ENCODE measurements around the gene FNDC1.

Gene FNDC1

DNA sequence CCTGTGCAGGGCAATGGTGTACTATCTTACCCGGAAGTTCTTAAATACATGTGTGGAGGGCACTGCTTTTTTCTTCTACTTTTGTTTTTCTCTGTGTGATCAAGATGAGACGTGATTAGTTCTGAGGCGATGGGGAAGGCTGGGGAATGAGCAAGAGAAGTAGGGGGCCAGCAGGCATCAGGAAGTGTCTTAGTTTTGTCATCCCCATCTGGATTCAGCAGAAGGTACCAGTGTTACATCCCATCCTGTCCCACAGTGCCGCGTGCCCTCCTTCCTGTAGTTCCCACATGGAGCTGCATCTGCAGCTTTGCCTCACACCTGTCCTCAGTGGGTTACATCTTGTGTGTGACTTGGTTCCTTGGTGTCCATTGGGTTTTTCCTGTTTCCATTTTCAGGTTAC is 86.9 kb downstream of the FNDC1 start:
- TF ChIP-seq, protein P1, sequence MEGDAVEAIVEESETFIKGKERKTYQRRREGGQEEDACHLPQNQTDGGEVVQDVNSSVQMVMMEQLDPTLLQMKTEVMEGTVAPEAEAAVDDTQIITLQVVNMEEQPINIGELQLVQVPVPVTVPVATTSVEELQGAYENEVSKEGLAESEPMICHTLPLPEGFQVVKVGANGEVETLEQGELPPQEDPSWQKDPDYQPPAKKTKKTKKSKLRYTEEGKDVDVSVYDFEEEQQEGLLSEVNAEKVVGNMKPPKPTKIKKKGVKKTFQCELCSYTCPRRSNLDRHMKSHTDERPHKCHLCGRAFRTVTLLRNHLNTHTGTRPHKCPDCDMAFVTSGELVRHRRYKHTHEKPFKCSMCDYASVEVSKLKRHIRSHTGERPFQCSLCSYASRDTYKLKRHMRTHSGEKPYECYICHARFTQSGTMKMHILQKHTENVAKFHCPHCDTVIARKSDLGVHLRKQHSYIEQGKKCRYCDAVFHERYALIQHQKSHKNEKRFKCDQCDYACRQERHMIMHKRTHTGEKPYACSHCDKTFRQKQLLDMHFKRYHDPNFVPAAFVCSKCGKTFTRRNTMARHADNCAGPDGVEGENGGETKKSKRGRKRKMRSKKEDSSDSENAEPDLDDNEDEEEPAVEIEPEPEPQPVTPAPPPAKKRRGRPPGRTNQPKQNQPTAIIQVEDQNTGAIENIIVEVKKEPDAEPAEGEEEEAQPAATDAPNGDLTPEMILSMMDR (conservative IDR thresholded peaks at IDR 0.05; ENCODE audit: low read depth, low read length), result no peak
- H3K4me1 ChIP-seq (ENCODE audit: low read depth, poor library complexity, severe bottlenecking), result no peaks in the 10 kb centered on the region

DNA sequence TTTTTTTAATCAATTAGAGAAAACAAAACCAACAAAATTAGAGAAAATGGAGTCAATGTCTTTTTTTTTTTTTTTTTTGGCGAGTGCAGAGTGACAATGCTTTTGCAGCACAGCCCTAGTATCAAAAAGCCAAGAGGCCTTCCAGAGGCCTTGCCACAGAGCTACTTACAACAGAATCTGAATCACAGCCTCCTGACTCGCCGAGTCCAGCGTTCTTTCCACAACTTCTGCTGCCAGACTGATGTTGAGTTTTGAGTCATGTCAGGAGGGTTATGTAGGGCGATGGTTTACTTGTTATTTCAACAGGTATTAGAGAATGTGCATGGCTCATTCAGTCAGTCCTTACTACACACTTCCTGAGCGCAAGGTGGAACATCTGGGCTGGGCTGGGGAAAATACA is 88.6 kb downstream of the FNDC1 start:
- H3K79me2 ChIP-seq (ENCODE audit: insufficient read depth, low read depth), result no peaks in the 10 kb centered on the region
- no peak overlapping the region for H3K4me3 ChIP-seq (IDR thresholded peaks at IDR 0.05; ENCODE audit: insufficient read depth, low read depth, low read length)
- no peak overlapping the region for H2AFZ ChIP-seq (ENCODE audit: low read depth)
- no peaks in the 10 kb centered on the region for H3K27me3 ChIP-seq (ENCODE audit: insufficient read depth, low read depth)
- no peak overlapping the region for H3K9ac ChIP-seq
- H3K27ac ChIP-seq, result no peak overlapping the region
- TF ChIP-seq, protein P1 (conservative IDR thresholded peaks at IDR 0.05; ENCODE audit: low read depth, low read length), result no peak
- no peaks in the 10 kb centered on the region for H3K4me1 ChIP-seq (ENCODE audit: low read depth, poor library complexity, severe bottlenecking)
- no peaks in the 10 kb centered on the region for H3K36me3 ChIP-seq (ENCODE audit: insufficient read depth)
- H4K20me1 ChIP-seq (ENCODE audit: insufficient read depth), result no peaks in the 10 kb centered on the region
- no peak overlapping the region for H3K4me2 ChIP-seq

More for the DNA sequence above, 86.9 kb downstream of the FNDC1 start:
- Histone ChIP-seq H3K36me3 (ENCODE audit: insufficient read depth) (no peaks in the 10 kb centered on the region), H3K4me2 (no peak overlapping the region), H3K27me3 (ENCODE audit: insufficient read depth, low read depth) (no peaks in the 10 kb centered on the region), H3K4me3 (IDR thresholded peaks at IDR 0.05; ENCODE audit: insufficient read depth, low read depth, low read length) (no peak overlapping the region), H4K20me1 (ENCODE audit: insufficient read depth) (no peaks in the 10 kb centered on the region), H3K27ac (no peak overlapping the region), H3K9ac (no peak overlapping the region), H2AFZ (ENCODE audit: low read depth) (no peak overlapping the region), H3K79me2 (ENCODE audit: insufficient read depth, low read depth) (no peaks in the 10 kb centered on the region)

DNA sequence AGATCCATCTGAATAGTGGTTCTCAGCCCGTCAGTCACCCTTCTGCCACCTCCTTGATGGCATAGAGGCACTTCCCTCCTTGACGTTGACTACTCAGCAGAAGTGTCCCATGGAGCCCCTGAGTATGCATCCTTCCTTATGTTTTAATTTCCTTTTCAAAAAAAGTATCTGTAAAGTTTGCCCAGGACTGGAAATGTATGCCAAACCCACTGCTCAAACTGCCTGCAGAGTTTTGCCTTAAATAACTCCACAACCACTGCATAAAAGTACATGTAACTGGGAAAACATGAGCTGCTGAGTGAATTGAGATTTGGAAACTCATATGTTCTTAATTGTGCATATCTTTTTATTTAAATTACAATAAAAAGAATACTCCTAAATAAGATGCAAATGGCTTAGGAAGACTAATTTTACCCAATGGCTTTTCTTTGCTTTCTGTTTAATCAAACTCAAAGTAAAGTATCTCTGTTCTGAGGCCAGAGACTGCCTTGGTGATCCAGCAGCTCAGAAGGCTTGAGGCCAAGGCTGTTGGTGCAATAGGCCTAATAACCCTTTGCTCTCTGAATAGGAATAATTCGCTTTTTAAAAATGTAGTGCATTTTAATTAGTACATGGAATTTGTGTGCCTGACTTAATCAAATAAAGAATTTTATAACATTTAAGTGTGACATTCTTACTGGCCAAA is 90.4 kb downstream of the FNDC1 start:
- TF ChIP-seq, protein P1 (conservative IDR thresholded peaks at IDR 0.05; ENCODE audit: low read depth, low read length), result no peak
- H3K79me2 ChIP-seq (ENCODE audit: insufficient read depth, low read depth), result no peaks in the 10 kb centered on the region
- no peaks in the 10 kb centered on the region for H4K20me1 ChIP-seq (ENCODE audit: insufficient read depth)
- H3K4me2 ChIP-seq, result no peak overlapping the region
- no peak overlapping the region for H3K4me3 ChIP-seq (IDR thresholded peaks at IDR 0.05; ENCODE audit: insufficient read depth, low read depth, low read length)
- no peaks in the 10 kb centered on the region for H3K27me3 ChIP-seq (ENCODE audit: insufficient read depth, low read depth)
- no peaks in the 10 kb centered on the region for H3K4me1 ChIP-seq (ENCODE audit: low read depth, poor library complexity, severe bottlenecking)
- no peak overlapping the region for H3K27ac ChIP-seq
- H2AFZ ChIP-seq (ENCODE audit: low read depth), result no peak overlapping the region
- H3K9ac ChIP-seq, result no peak overlapping the region
- no peaks in the 10 kb centered on the region for H3K36me3 ChIP-seq (ENCODE audit: insufficient read depth)

DNA sequence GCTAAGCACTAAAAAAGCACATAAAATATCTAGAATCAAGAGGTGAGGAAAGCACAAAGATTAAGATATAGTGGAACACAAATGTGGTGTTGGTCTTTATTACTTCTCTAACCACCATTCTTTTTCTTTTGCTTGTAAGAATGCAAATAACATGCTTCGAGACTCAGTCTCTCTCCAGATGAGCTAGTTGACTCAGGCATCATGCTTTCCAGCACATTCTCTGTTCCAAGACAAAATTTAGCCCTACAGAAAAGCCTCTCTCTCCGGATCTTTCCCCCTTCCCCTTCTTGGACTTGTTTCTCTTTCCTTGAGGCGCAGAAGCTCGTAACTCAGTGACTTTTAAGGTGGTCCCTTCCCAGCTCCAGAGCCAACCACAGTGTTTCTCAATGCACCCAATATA is 91.0 kb downstream of the FNDC1 start:
- H4K20me1 ChIP-seq (ENCODE audit: insufficient read depth), result no peaks in the 10 kb centered on the region
- no peaks in the 10 kb centered on the region for H3K4me1 ChIP-seq (ENCODE audit: low read depth, poor library complexity, severe bottlenecking)
- TF ChIP-seq, protein P1 (conservative IDR thresholded peaks at IDR 0.05; ENCODE audit: low read depth, low read length), result no peak
- H3K27ac ChIP-seq, result no peak overlapping the region
- no peak overlapping the region for H3K9ac ChIP-seq
- no peaks in the 10 kb centered on the region for H3K27me3 ChIP-seq (ENCODE audit: insufficient read depth, low read depth)
- H3K79me2 ChIP-seq (ENCODE audit: insufficient read depth, low read depth), result no peaks in the 10 kb centered on the region
- H3K36me3 ChIP-seq (ENCODE audit: insufficient read depth), result no peaks in the 10 kb centered on the region
- H2AFZ ChIP-seq (ENCODE audit: low read depth), result no peak overlapping the region
- H3K4me2 ChIP-seq, result no peak overlapping the region
- no peak overlapping the region for H3K4me3 ChIP-seq (IDR thresholded peaks at IDR 0.05; ENCODE audit: insufficient read depth, low read depth, low read length)

All from KMS-11 (cell line).